CD4-positive, alpha-beta T cell treated with Interleukin-6 at 100 ng/mL for 8 hours (primary cell): ENCODE data around the gene TTC27.

ENCODE experiments used
- DNase-seq: peaks from one replicate; pipeline ENCODE4 v3.0.0-alpha.2; 2020; ENCODE audit warnings: mixed read lengths, low spot score

Gene TTC27

GRCh38 chr2:32755666-32756065 is 127.8 kb downstream of the TTC27 start:
- no peak for DNase-seq

- DNase-seq = peak; percentile 4
These were observed 128.4 kb downstream of the TTC27 start for GRCh38 chr2:32756074-32756727.

GRCh38 chr2:32758232-32758631 is 130.4 kb downstream of the TTC27 start:
- DNase-seq = no peak

- DNase-seq = no peak
These were observed 132.8 kb downstream of the TTC27 start for GRCh38 chr2:32760628-32761027.

GRCh38 chr2:32768387-32769174 is 140.7 kb downstream of the TTC27 start:
- DNase-seq = no peak

- DNase-seq = no peak
These were observed 142.5 kb downstream of the TTC27 start for GRCh38 chr2:32770360-32770759.

GRCh38 chr2:32772638-32773447 is 145.0 kb downstream of the TTC27 start:
- DNase-seq = no peak

- no peak for DNase-seq
These were observed 145.6 kb downstream of the TTC27 start for GRCh38 chr2:32773448-32773808.

- DNase-seq = no peak
These were observed 148.1 kb downstream of the TTC27 start for GRCh38 chr2:32775954-32776353.

GRCh38 chr2:32777714-32778113 is 149.9 kb downstream of the TTC27 start:
- no peak for DNase-seq

GRCh38 chr2:32780961-32781360 is 153.1 kb downstream of the TTC27 start:
- DNase-seq = no peak

GRCh38 chr2:32783469-32783868 is 155.6 kb downstream of the TTC27 start:
- DNase-seq = no peak

GRCh38 chr2:32783933-32784332 is 156.1 kb downstream of the TTC27 start:
- DNase-seq = no peak

GRCh38 chr2:32787207-32787606 is 159.4 kb downstream of the TTC27 start:
- no peak for DNase-seq

GRCh38 chr2:32788114-32788513 is 160.3 kb downstream of the TTC27 start:
- DNase-seq = no peak

- DNase-seq = no peak
These were observed 164.6 kb downstream of the TTC27 start for GRCh38 chr2:32792416-32792815.

- DNase-seq = no peak
These were observed 171.0 kb downstream of the TTC27 start for GRCh38 chr2:32798829-32799228.

GRCh38 chr2:32801741-32802140 is 173.9 kb downstream of the TTC27 start:
- DNase-seq = no peak

- DNase-seq = no peak
These were observed 175.0 kb downstream of the TTC27 start for GRCh38 chr2:32802877-32803276.

GRCh38 chr2:32804205-32804604 is 176.4 kb downstream of the TTC27 start:
- DNase-seq = no peak

GRCh38 chr2:32805104-32806095 is 177.6 kb downstream of the TTC27 start:
- DNase-seq = no peak

- DNase-seq = no peak
These were observed 179.0 kb downstream of the TTC27 start for GRCh38 chr2:32806857-32807256.
